IMR-90 (cell line): Measurements from ENCODE around the gene CPEB1. TPM values are rescaled to one million over a fixed set of nuclear protein-coding genes. Genes with fewer than 3 reads are reported as not detected.

Experiments used
- ATAC-seq: fragments of 200-7000 bp; cut with Tn5 transposase; 2 replicates; pipeline ENCODE4 v1.9.1; 2020; ENCODE audit warnings: low read depth, mild to moderate bottlenecking, moderate library complexity
- BruUV-seq: library from RNA; stranded (reverse); fragments of 400-500 nt; replicated peaks from 2 replicates; lab custom pipeline; 2021; lab: Mats Ljungman, UMichigan
- CTCF ChIA-PET: fragments of 300-600 bp; formaldehyde crosslinking; extraction: SDS; loops from one replicate; lab custom pipeline; 2021; ENCODE audit warnings: antibody characterized with exemption; lab: Yijun Ruan, JAX
- POLR2A ChIA-PET: fragments of 300-600 bp; sonication (Branson Sonifier 250); formaldehyde crosslinking; loops from one replicate; lab custom pipeline; 2022; ENCODE audit warnings: antibody characterized with exemption; ENCODE audit not compliant: unreplicated experiment; lab: Charles Lee
- DNase-seq: peaks from one replicate; pipeline ENCODE4 v3.0.0; 2013
- H2AFZ ChIP-seq: replicated peaks from 2 replicates; pipeline ENCODE3; 2013; ENCODE audit warnings: low read length, mild to moderate bottlenecking; ENCODE audit not compliant: poor library complexity
- H2AK5ac ChIP-seq: 2 replicates; pipeline ENCODE4 v1.6.1; 2013; ENCODE audit warnings: low read depth, low read length, inconsistent platforms
- H2AK9ac ChIP-seq: replicated peaks from 2 replicates; pipeline ENCODE3; 2013; ENCODE audit warnings: mild to moderate bottlenecking, low read depth, low read length, moderate library complexity; ENCODE audit not compliant: poor library complexity
- H2BK120ac ChIP-seq: 2 replicates; pipeline ENCODE4 v1.6.1; 2013; ENCODE audit warnings: low read depth, low read length, inconsistent platforms
- H2BK15ac ChIP-seq: 3 replicates; pipeline ENCODE4 v1.6.1; 2013; ENCODE audit warnings: low read depth, low read length, inconsistent platforms
- H2BK20ac ChIP-seq: 2 replicates; pipeline ENCODE4 v1.6.1; 2013; ENCODE audit warnings: low read depth, mild to moderate bottlenecking, inconsistent platforms, low read length, moderate library complexity
- H2BK5ac ChIP-seq: 2 replicates; pipeline ENCODE4 v1.6.1; 2013; ENCODE audit warnings: mild to moderate bottlenecking, low read depth, low read length, inconsistent platforms; ENCODE audit not compliant: poor library complexity, severe bottlenecking
- H3K14ac ChIP-seq: replicated peaks from 2 replicates; pipeline ENCODE4 v1.6.1; 2013; ENCODE audit warnings: low read depth, low read length, inconsistent platforms
- H3K18ac ChIP-seq: 2 replicates; pipeline ENCODE4 v1.6.1; 2013; ENCODE audit warnings: low read depth, low read length, control low read depth
- H3K23ac ChIP-seq: 2 replicates; pipeline ENCODE4 v1.6.1; 2013; ENCODE audit warnings: low read depth, low read length, inconsistent platforms
- H3K27ac ChIP-seq: 2 replicates; pipeline ENCODE4 v1.5.1; 2013; ENCODE audit warnings: mild to moderate bottlenecking, control low read depth, low read length; ENCODE audit not compliant: insufficient read depth
- H3K27me3 ChIP-seq: 2 replicates; pipeline ENCODE4 v1.6.1; 2013; ENCODE audit warnings: low read length; ENCODE audit not compliant: control insufficient read depth, insufficient read depth
- H3K36me3 ChIP-seq: 2 replicates; pipeline ENCODE4 v1.6.1; 2013; ENCODE audit warnings: low read length, mixed read lengths; ENCODE audit not compliant: control insufficient read depth, insufficient read depth
- H3K4ac ChIP-seq: 2 replicates; pipeline ENCODE4 v1.6.1; 2013; ENCODE audit warnings: low read depth, low read length, inconsistent platforms
- H3K4me1 ChIP-seq: 2 replicates; pipeline ENCODE4 v1.6.1; 2013; ENCODE audit warnings: low read length, mixed read lengths; ENCODE audit not compliant: control insufficient read depth, insufficient read depth
- H3K4me2 ChIP-seq: 2 replicates; pipeline ENCODE4 v1.6.1; 2013; ENCODE audit warnings: low read depth, mild to moderate bottlenecking, control low read depth, low read length, moderate library complexity
- H3K4me3 ChIP-seq: 2 replicates; pipeline ENCODE4 v1.5.1; 2013; ENCODE audit warnings: low read depth, mild to moderate bottlenecking, control low read depth, low read length, moderate library complexity; ENCODE audit not compliant: insufficient read depth
- H3K56ac ChIP-seq: 2 replicates; pipeline ENCODE4 v1.6.1; 2013; ENCODE audit warnings: low read length, inconsistent platforms; ENCODE audit not compliant: insufficient read depth; ENCODE audit errors: extremely low read depth
- H3K79me1 ChIP-seq, 2 experiments: 2 replicates each; pipeline ENCODE4 v1.6.1; 2013; ENCODE audit warnings: low read length in 2 of 2, inconsistent platforms in 1 of 2, low read depth in 1 of 2
- H3K9ac ChIP-seq: 2 replicates; pipeline ENCODE4 v1.6.1; 2013; ENCODE audit warnings: low read depth, low read length, control low read depth
- H3K9me1 ChIP-seq: 2 replicates; pipeline ENCODE4 v1.6.1; 2013; ENCODE audit warnings: low read length, inconsistent platforms; ENCODE audit not compliant: insufficient read depth
- H3K9me3 ChIP-seq: 2 replicates; pipeline ENCODE4 v1.6.1; 2013; ENCODE audit warnings: low read length; ENCODE audit not compliant: control insufficient read depth, insufficient read depth
- H4K20me1 ChIP-seq: 2 replicates; pipeline ENCODE4 v1.6.1; 2013; ENCODE audit warnings: low read length, inconsistent platforms; ENCODE audit not compliant: insufficient read depth
- H4K5ac ChIP-seq: 2 replicates; pipeline ENCODE4 v1.6.1; 2013; ENCODE audit warnings: mild to moderate bottlenecking, low read depth, low read length, control low read depth
- H4K8ac ChIP-seq, 2 experiments: 2 replicates each; pipeline ENCODE4 v1.6.1; 2013; ENCODE audit warnings: low read depth in 2 of 2, low read length in 2 of 2, control low read depth in 1 of 2, inconsistent platforms in 1 of 2
- H4K91ac ChIP-seq: 2 replicates; pipeline ENCODE4 v1.6.1; 2013; ENCODE audit warnings: low read depth, low read length, inconsistent platforms; ENCODE audit not compliant: insufficient read depth
- CHD1 ChIP-seq: IDR thresholded peaks from 2 replicates; pipeline ENCODE4 v1.6.1; 2012; ENCODE audit warnings: low read depth, low read length, improper control_type of control experiment
- FOS ChIP-seq: fragments of 150-350 bp; IDR thresholded peaks from 2 replicates; pipeline ENCODE4 v1.6.1; 2016; ENCODE audit warnings: low read depth, low read length
- MAFK ChIP-seq: IDR thresholded peaks from 2 replicates; pipeline ENCODE4 v1.6.1; 2012; ENCODE audit warnings: low read depth, low read length, improper control_type of control experiment
- SMC3 ChIP-seq: fragments of 150-350 bp; IDR thresholded peaks from 2 replicates; pipeline ENCODE4 v1.6.1; 2016; ENCODE audit warnings: low read depth, mild to moderate bottlenecking, antibody characterized with exemption, low read length, moderate library complexity
- WGBS, 2 experiments: methylation state at CpG; one replicate each; pipeline versions ENCODE4 v1.1.5 to v1.1.7; 2013; ENCODE audit warnings: missing lambda C conversion rate in 2 of 2; ENCODE audit not compliant: insufficient read length in 1 of 2; ENCODE audit errors: extremely low coverage in 2 of 2; 5-methylcytosine and 5-hydroxymethylcytosine counted together
- dilution Hi-C: fragments of 300-500 bp; cut with HindIII; formaldehyde crosslinking; loops from one replicate; pipeline ENCODE4 v1.14.3; 2018; ENCODE audit warnings: low sequenced_read_pairs; ENCODE audit not compliant: unreplicated experiment
- in situ Hi-C: fragments of 300-500 bp; cut with MboI; formaldehyde crosslinking; loops from 3 replicates; pipeline ENCODE4 v1.14.3; 2019; ENCODE audit warnings: low sequenced_read_pairs, inconsistent platforms, mixed read lengths
- intact Hi-C: fragments of 100-400 bp; cut with micrococcal nuclease; formaldehyde crosslinking; loops from 2 replicates; pipeline ENCODE4 v1.10.0; 2022
- polyA plus RNA-seq, 3 experiments: library from polyadenylated mRNA; depleted of rRNA; stranded (reverse); fragments of >200 nt; gene quantifications; 2 replicates each; pipeline ENCODE4 v1.2.3, GENCODE V29; 2012; ENCODE audit warnings: low replicate concordance in 1 of 3
- total RNA-seq: library from RNA; depleted of rRNA; stranded (reverse); fragments of >200 nt; gene quantifications from 2 replicates; pipeline ENCODE4 v1.2.3, GENCODE V29; 2012

CPEB1 gene
- total and polyA plus RNA-seq, 2 of the 4 experiments (the other 2 are of a cell fraction), result 8.9 to 12.5 TPM

- Histone ChIP-seq H3K14ac (no peak overlapping the region), H3K9me1 (peaks cover 4% of the 10 kb centered on the region; the same call in 1 of the 2 replicates), H3K56ac (no peak overlapping the region), H3K4me1 (peaks cover 11% of the 10 kb centered on the region), H3K9ac (no peak overlapping the region), H3K23ac (no peak overlapping the region), H3K27me3 (no peaks in the 10 kb centered on the region), H3K36me3 (no peaks in the 10 kb centered on the region), H2AFZ (no peak overlapping the region), H4K5ac (no peak overlapping the region), H2BK5ac (no peak overlapping the region), H3K9me3 (no peaks in the 10 kb centered on the region), H2BK120ac (no peak overlapping the region), H4K91ac (no peak overlapping the region), H3K27ac (no peak overlapping the region), H2AK9ac (no peak overlapping the region), H3K79me1 (peaks cover 0 to 7% of the 10 kb centered on the region in 2 experiments; a peak in 1 of 4 replicates), H2AK5ac (no peak overlapping the region), H4K20me1 (no peaks in the 10 kb centered on the region), H3K4ac (no peak overlapping the region), H3K4me3 (no peak overlapping the region), H2BK20ac (no peak overlapping the region), H4K8ac (no peak overlapping the region), H2BK15ac (no peak overlapping the region), H3K4me2 (no peak overlapping the region), H3K18ac (no peak overlapping the region)
- POLR2A ChIA-PET, result interaction anchor here (0.6 kb wide), 1 partner anchor 143 kb away, joined by 5 read pairs; no protein-coding TSS in a partner anchor
- DNase-seq, result no peak
- dilution Hi-C loops, result no loop called here
- no TSS peak for BruUV-seq
- CTCF ChIA-PET, result interaction anchor here (0.6 kb wide), 1 partner anchor 9 kb away, joined by 3 read pairs; no protein-coding TSS in a partner anchor
- no CpG with 5 or more reads among the region's 2 CpGs for WGBS, 2 experiments
- intact Hi-C loops, result no loop called here
- in situ Hi-C loops, result loop anchor here (10.0 kb wide), 1 partner anchor 437 kb away; no protein-coding TSS in a partner anchor
- TF ChIP-seq CHD1 (no peak), SMC3 (no peak), FOS (no peak), MAFK (no peak)
- no peak for ATAC-seq
Measured at GRCh38 chr15:82567661-82568060, 79.5 kb downstream of the CPEB1 start.
